ENCODE measurements around the gene CIB4.

GRCh38 chr2:26568076-26568890 is 72.9 kb downstream of the CIB4 start:
- TF ChIP-seq CTCF (IDR thresholded peaks at IDR 0.05) = no peak
- no peak for TF ChIP-seq EP300 (IDR thresholded peaks at IDR 0.05)
- no peak for TF ChIP-seq POLR2A (IDR thresholded peaks at IDR 0.05; ENCODE audit: low read depth)
- no peak for TF ChIP-seq POLR2AphosphoS5 (IDR thresholded peaks at IDR 0.05)
